ENCODE measurements around the gene ASPDH.

DNA sequence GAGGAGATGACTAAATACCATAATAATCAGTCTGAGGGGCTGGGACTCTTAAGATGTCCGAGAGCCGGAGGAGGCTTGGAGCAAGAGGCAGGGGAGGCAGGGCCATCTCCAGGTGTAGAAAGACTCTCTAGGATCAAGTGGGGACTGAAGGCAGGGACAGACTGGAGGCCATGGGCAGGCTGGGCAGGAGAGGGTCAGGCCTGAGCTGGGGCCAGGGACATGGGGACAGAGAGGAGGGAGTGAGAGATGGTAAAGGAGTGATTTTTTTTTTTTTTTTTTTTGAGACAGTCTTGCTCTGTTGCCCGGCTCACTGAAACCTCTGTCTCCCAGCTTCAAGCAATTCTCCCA, 4.9 kb downstream of the ASPDH start:
- TF ChIP-seq CTCF (IDR thresholded peaks at IDR 0.05; ENCODE audit: low read depth, low read length) (no peak), EZH2phosphoT487 (IDR thresholded peaks at IDR 0.05; ENCODE audit: low read depth) (no peak)

All from OCI-LY3 (cell line).